ENCODE data around the gene RABIF.
"Not testable (repeated sequence)": the region's sequence is repeated elsewhere in the genome, so short reads cannot be mapped to it uniquely, and the experiment has no call there.

The RABIF gene

GRCh38 chr1:202831906-202832305, 57.0 kb downstream of the RABIF start:
- no peak for DNase-seq

GRCh38 chr1:202829223-202829622, 59.7 kb downstream of the RABIF start:
- not testable (repeated sequence) for DNase-seq

Data from hematopoietic multipotent progenitor cell treated with erythropoietin and hydrocortisone succinate and interleukin-3 and kit ligand, for 8 days (in vitro differentiated cells).